GM19023 (cell line): ENCODE results near the gene PAMR1.

ENCODE experiments used
- ATAC-seq: cut with Tn5 transposase; IDR thresholded peaks from one replicate; pipeline ENCODE4 v1.9.1; 2021; ENCODE audit warnings: mild to moderate bottlenecking, moderate library complexity; ENCODE audit not compliant: unreplicated experiment

PAMR1 gene

DNA sequence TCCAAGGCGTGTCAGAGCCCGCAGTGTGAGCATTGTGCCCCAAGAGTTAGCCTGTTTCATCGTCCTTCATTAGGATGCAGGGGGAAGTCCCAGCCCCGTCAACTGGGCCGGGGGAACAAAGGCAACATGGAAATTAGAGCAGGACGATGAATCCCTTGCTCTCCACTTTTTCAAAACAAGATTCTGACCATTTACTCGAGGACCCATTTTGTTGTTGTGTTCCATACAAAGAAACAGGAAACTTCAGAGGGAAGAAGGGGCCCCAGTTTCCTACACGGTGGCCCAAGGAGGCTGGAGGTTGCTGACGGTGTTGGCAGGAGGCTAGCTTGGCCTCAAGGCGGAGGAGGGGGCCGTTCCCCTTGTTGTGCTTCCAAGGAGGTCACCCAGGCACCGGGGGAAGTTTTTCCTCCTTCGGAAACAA, 62.1 kb downstream of the PAMR1 start:
- no peak for ATAC-seq

DNA sequence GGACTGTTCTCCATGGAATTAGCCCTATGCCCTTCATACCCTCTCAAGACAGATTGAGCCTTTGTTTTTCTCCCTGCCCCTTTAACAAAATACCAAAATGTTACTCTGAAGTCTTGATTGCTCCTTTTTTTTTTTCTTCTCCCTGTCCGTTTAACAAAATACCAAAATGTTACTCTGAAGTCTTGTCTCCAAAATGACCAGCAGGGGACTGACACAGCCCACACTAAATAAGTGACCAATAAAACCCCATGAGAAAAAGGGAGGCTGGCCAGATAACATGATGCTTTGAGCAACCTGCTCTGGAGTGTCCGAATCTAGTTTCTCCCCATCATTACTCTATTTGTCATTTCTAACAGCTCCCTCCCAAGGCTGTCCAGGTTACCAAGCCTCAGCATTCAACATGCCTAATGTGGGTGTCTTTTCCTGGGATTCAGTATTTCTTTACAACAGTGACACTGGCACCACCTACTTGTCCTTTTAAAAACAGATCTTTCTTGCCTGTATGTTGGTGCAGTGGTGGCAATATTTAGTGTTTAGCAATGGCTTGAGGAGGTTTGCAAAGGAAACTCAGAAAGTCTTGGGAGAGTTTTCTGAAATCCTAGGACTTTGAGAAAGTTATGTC, 63.4 kb downstream of the PAMR1 start:
- no peak for ATAC-seq

DNA sequence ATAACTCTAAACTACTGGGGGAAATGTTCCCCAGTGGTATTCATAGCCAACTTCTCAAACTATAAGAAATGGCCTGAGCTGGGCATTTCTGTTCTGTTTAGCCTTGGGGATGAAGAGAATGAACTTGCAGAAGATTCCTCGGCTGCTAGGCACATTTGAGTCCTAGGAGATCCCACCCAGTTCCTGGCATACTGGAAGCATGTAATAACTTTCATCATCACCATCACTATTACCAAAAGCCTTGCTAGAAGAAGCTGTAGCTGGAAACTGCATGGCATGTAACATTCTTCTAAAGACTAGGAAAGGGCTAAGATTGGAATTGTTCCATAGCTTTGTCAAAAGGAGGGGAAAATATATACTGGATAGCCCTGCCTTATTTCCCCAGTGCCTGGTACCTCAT, 65.9 kb downstream of the PAMR1 start:
- no peak for ATAC-seq

DNA sequence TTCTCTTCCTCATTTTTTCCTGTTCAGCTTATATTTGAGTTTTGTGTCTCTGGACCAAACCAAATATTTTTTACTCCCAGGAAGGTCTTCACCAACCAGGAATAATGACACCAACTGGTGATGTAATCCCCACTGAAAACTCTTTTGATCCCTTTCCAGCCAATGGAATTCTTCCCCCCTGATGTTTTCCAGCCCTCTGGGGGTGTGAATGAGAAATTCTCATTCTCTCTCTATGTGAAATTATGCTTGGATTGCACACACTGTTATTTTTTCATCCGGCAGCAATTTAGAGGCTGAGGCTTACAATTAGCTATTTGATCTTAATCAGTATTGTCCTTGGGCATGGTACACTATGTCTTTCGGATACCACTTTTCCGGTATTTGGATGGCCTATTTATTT, 66.6 kb downstream of the PAMR1 start:
- no peak for ATAC-seq

DNA sequence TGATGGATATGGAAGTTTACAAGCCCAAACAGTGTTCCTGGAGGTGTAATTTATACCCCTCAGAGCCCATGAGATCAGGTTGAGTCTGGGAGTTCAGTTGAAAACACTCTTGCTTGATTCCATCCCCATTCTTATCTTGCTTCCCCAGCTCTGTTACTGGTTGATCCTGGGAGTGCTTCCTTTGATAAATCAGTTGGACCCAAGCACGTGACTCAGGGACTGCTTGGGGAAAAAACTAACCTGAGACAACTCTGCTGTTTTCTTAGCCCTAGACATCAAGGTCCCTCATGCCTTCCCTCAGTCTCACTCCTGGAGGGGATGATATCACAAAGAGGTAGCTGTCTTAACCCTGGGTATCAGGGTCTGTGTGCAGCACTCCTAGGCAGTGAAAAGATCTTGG, 71.1 kb downstream of the PAMR1 start:
- no peak for ATAC-seq

DNA sequence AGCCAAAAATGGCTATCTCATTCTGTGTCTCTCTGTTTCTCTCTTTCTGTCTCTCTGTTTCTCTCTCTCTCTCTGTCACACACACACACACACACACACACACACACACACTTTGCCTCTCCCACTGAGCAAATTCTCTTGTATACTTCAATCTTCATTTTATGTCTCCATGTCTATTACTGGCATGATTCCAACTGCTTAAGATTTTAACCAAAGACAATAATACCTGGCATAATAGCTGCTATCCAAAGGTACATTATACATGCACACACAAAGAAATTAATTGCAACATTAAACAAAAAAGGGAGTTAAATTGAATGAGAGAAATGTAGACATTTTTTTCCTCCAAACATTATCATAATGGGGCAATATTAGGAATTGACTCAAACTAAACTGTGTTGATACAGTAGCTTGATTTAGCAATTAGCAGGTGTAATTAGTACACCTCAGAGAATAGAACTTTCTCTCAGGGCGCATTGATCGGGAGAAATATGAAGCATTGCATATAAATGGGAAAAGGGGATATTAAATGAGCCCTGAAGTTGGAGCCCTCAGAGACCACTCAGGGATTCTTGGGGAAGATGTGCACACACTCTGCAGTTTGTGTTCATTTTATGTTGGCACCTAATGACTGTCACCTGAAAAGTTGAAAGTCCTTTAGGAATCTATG, 88.7 kb downstream of the PAMR1 start:
- no peak for ATAC-seq

DNA sequence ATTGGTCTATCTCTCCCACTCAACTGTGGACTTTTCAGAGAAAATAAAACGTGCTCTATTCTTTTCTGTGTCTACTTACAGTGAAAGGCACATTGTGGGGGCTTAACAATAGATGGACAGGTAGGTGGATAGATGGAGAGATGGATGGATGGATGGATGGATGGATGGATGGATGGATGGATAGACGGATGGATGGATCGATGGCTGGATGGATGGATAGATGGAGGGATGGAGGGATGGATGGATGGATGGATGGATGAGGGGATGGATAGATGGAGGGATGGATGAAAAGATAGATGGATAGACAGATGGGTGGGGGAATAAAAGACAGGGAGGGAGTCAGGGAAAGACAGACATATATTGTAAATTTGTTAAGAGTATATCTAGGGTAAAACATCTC, 91.8 kb downstream of the PAMR1 start:
- no peak for ATAC-seq

DNA sequence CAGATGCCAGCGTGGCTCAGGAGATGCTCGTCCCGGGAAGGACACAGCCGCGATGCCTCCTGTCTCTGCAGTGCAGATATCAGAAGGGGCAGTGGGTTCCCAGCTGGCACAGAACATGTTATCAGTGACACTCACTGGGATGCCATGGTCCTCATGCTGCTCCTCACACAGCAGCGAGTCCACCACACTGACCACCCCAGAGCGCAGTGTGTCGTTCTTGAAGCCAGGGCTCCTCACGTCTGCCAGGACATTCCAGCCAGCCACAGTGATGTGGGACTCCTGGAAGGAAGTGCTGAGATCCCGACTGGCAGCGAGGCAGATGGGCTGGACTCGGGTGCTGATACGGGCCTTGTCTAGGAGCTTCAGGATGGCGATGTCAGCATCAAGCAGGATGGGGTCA, 93.0 kb downstream of the PAMR1 start:
- no peak for ATAC-seq

DNA sequence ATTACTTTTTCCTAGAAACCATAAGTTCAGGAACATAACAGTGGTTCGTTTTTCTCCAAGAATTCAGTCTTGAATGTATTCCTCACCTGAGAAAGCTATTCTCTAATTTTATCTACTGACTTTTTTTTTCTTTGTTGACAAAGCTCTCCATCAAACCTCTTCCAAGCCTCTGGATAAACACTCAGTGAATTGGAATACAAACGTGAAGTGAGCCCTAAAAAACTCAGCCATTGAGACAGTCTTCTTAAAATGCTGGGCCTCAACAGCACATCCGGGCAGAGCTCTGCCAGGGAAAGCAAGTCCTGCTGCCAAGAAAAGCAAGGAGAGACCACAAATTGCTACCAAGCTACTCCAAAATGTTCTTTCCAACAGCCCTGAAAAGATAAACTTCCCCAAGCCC, 98.3 kb downstream of the PAMR1 start:
- ATAC-seq = no peak

DNA sequence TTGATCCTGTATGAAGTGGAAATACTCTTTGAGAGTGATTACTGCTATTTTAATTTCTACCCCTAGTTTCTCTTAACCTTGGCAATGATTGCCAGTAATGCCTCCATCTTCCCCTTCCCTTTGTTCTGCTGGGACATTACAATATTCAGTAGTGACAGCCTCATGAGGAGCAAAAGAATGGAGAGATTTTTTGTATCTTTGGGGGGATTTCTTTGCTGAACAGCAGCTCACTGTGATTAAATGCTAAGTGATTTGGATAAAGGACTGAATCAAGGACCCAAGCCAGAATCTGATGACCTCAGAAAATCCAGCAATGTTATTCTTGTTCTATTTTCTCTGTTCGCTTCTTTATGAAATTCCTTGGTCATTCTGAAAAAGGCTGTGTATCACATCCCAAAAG, 99.1 kb downstream of the PAMR1 start:
- no peak for ATAC-seq

DNA sequence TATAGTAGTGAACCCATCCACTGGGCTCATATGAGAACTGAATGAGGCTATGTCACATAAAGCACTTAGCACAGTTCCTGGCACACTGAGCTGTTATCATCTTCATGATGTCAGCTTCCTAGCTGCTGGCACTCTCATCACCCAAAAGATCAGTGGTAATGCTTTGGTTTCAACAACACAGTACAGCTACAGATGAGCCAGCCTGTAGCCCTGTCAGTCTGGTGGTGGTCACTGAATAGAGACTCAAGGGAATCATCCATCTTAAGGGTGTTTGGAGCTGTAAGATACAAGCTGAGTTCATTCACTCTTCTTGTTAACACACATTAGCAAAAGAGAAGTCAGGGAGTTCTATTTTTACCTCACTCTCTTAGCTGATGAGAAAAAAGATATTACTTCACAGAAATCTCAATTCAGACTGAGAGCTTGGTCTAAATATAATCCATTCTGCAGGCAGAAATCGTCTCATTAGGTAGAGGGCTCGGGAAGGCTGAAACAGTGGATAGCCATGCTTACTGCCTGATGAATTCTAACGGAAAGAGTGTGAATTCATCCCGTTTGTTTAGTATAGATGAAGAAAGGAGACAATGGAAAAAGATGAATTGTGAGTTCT, 99.7 kb downstream of the PAMR1 start:
- no peak for ATAC-seq

DNA sequence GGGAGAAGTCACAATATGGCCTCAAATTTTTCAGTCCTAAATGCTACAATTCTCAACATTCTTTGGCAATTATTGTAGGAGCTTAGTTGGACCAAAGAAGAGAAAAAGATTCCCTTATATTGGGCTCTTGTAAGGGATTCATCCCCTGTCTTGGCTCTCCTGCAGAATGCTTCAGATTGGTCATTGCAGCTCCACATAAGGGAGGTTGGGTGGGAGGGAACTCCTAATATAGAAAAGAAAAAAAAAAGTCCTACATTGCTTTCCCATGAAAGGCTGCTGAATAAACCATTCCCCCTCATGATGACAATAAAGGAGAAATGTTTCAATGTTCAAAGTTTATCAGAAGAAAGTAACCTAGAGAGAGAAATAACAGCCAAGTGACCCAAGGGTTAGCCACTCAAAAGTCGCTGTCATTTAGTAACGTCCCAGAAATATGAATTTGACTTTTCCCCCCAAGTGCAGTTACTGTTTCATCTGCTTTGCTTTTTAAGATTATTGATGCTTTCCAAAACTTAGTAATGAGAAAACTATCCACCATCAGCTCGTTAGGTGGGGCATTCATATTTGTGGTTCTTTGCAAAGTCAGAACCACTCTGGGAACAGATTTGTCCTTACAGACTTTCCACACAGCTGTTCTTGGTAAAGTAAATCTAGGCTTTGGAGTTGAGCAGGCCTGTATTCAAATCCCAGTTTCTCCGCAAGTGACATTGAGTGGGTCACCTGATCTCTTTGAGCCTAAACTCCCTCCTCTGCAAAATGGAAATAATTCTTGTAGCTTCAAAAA, 101.1 kb downstream of the PAMR1 start:
- ATAC-seq = no peak

DNA sequence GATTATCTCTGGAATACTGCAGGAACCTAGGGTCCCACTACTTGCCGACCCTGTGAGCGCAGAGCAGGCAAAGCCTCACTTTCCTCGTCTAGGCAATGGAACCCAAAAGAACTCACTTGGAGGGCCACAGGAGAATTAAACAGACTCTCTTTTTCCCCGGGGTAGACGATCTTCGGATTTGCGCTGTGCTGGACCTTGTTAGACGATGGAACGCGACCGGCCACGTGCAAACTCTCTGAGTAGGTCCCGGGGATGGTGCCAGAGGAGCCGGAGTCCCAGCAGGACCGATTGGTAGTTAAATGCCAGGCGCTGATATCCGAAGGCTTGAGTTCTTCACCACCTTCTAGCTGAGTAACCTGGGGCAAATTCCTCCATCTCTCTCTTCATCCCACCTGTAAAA, 105.0 kb downstream of the PAMR1 start:
- no peak for ATAC-seq

DNA sequence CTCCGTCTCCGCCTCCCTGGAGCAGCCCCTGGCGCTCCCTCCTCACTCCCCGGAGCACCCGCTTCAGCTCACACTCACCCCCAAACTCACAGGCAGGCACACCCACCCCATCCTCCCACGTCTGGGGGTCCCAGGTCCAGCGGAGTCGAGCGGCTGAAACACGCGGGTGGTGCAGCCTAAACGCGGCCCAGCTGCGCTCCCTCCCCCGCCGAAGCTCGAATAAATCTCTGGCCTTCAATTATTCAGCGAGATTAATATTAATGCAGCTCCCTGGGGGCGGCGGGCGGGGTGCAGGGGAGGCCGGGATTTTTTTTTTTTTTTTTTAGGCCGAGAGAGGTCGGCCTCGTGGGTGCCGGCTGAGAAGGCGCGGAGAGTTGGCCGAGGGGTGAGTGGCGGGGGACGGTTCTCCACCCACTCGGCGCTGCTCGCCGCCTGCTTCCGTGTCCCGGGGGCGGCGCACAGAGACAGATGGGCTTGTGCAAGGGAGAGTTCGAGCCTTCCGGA, 105.5 kb downstream of the PAMR1 start:
- no peak for ATAC-seq

DNA sequence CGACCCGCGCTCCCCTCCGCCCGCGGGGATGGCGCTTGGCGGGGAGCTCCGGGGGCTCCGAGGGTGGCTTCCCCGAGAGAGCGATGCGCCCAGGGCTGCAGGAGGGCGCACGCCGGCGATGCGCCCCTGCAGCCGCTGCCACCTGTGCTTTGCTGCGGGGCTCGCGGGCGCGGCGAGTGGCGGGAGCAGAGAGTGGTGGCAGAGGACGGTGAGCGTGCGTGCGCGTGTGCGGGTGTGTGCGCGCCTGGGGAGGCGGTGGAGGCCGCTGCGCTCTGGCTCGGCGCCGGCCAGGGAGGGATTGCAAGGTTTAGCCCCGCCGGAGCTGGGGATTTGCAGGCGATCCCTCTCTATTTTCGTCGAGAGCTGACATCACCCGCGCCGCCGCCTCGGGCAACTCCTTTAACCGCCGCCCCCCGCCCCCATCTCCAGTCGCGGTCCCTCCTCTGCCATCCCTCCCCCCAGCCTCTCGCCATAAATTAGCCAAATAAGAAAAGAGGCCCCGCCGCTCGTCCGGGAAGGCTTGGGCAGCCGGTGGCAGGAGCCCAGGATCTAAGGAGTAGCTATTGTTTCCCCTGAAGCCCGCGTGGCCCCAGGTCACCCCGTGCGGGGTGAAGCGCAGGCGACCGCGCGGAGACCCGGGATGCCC, 106.1 kb downstream of the PAMR1 start, which contains the start of gene SLC1A2:
Gene SLC1A2, minus strand, starts transcription at position 375 of the 646 bp plus-strand sequence. CDS start 592 bp downstream, outside the sequence.
- no peak for ATAC-seq

DNA sequence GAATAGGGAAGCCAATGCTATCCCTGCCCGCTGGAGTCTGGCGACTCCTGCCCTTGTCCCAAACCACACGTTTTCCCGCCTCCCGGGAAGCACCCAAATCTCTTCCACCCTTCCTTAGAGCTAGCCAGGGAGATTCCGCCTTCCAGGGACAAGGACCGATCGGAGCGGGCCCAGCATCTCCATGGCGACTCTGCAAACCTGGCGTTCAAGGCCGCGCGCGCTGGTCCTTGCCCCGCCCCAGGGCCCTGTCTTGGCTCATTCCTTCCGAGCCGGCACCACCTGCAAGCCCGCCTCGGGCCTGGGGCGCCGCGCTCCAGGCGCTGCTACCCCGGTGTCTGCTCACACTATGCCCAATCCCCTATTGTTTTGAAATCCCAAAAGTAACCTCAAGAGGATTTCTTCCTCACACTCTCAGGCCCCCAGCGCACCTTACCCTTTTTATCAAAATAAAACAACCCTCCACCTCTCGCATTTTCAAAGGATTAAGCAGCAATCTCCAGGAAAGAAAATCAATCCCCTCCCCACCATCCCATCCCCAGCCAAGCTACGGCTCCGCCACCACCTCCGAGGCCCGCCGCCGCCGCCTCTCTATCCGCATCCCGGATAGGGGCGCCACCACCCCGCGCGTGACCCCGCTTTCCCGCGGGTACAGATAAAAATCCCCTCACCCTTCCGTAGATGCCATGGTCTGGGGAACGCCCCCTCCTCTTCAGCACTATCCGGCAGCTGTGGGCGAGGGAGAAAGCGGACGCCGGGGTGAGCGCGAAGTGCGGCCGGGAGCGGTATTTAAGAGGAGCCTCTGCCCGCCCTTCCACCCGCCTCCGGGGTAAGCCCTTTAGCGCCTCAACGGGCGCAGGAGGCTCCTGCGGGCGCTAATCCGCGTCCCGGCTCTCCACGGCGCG, 106.9 kb downstream of the PAMR1 start:
- ATAC-seq = no peak

DNA sequence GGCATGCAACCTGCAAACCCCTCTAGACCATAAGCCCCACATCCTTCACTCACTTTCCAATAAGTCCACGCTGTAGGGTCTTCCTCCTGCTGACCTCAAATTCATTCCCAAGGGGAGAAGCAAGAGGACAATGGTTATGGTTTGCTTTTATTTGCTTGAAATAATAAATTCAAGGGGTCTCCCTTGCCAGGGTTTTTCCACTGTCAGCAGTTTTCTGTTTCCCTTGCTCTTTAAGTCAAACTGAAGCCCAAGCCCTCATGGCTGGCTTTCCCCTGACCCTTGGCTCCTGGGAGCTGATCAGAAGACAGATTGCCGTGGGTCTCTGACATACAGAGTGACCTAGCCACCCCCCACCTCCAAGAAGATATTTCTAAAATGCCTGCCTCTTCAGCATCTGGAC, 109.9 kb downstream of the PAMR1 start:
- no peak for ATAC-seq

DNA sequence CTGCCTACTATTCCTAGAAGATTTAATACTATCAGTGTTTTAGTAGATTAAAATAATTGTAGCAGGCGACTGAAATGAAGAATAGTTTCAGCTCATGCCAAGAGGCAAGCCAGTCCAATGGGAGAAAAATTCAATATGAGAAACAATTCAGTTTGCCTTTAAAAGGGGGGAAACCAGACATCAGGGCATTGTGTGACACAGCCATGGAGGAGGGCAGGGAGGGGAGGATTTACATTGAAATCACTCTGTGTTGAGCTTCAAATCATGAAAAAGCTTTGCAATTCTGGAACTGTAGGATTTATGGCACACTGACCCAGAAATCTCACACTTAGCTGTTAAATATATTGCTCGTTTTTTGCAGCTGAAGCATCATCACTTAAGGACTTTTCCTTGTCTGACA, 110.6 kb downstream of the PAMR1 start:
- no peak for ATAC-seq

DNA sequence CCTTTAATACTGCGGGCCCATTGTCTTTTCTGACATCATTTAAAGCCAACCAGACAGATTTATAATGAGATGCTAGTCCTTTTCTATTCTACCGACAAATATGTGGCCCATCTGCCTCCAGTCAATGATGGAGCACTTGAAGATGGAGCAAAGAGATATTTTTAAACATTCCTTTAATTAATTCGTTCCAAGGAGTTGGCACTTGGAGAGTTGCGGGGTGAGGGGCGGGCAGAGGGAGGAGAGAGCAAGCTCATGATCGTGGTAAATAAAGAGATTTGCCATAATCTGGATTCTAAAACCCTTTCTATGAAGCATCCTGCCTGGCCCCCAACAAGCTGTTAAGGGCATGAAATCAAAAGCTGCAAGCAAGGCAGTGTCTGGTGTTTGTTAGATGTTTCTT, 111.1 kb downstream of the PAMR1 start:
- no peak for ATAC-seq

DNA sequence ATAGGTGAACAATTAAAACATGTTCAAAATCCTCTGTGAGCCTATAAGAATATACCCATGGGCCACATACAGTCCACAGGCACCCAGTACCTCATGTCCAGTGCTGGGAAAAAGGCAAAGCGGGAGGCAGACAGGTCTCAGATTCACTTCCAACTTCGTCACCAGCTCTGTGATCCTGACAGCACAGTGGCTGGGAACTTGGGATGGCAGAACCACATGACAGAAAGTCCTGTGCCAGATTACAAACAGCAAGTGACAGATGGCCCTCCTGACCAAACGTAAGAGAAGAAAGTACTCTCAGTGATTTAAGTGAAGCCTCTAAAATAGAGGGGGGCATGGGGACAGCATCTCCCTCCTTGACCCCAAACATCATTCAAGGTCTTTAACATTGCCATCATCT, 111.8 kb downstream of the PAMR1 start:
- ATAC-seq = no peak
